HG03045 (cell line): ENCODE data around the gene GIGYF1.

ENCODE experiments used
- ATAC-seq: cut with Tn5 transposase; IDR thresholded peaks from one replicate; pipeline ENCODE4 v1.9.1; 2021; ENCODE audit warnings: mild to moderate bottlenecking, moderate library complexity; ENCODE audit not compliant: unreplicated experiment

GIGYF1 gene

DNA sequence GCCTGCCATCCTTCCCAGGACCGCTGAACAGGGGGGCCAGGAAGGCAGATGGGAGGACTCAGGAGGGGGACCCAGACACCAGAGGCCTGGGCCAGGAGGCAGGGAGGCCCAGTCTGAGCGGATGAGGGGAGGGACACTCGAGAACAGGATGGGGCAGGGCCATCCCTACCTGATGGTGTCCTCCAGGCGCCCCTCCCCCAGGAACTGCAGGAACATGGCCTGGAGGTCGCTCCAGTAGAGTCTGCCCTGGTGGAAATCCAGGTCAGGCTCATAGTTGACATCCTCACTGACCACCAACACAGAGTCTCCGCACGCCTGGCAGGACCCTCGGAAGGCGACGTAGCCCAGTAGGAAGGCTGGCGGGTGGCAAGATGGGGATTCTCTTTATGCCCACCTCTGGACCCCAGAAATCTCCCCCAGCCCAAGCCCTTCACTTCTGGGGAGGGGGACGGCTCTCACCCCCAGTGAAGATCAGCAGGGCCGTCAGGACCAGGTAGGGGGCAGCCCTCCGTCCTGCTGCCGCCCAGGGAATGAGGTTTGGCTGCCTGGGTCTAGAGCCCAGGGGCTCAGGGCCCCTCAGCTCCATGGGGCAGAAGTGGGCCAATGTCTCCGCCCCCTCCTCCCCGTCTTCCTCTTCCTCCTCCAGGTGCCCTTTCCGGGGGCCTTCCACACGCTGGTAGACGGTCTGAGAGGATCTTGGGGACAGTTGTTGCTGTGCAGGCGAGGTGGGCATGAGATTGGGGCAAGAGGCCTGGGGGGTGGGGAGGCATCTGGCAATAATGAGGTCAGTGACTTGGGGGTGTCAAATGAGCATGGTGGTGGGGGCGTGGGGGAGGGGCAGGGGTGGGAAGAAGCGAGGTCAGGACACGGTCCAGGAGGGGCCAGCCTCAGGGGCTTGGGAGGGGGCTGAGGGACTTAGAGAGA, 53.3 kb downstream of the GIGYF1 start:
- no peak for ATAC-seq

- no peak for ATAC-seq
Measured at GRCh38 chr7:100639995-100640516, 54.0 kb downstream of the GIGYF1 start.

GRCh38 chr7:100632951-100633717, 60.9 kb downstream of the GIGYF1 start:
- ATAC-seq = peak; percentile 48

DNA sequence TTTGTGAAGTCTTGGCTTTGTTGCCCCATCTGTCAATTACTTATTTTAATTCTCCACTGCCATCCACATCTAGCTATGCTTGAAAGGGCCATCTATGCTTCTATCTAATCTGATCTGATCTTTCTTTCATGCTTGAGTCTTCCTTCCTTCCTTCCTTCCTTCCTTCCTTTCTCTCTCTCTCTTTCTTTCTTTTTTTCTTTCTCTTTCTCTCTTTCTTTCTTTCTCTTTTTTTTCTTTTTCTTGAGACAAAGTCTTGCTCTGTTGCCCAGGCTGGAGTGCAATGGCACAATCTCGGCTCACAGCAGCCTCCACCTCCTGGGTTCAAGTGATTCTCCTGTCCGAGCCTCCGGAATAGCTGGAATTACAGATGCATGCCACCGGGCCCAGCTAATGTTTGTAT, 64.0 kb downstream of the GIGYF1 start:
- ATAC-seq = no peak
